Activated naive CD8-positive, alpha-beta T cell treated with anti-CD3 and anti-CD28 coated beads for 36 hours (primary cell): ENCODE results near the gene FBF1. TPM values are rescaled to one million over a fixed set of nuclear protein-coding genes. Genes with fewer than 3 reads are reported as not detected.
"Not testable (repeated sequence)": the region's sequence is repeated elsewhere in the genome, so short reads cannot be mapped to it uniquely, and the experiment has no call there.

Source experiments
- DNase-seq: peaks from one replicate; pipeline ENCODE4 v3.0.0; 2021
- H3K27ac Mint-ChIP-seq: one replicate; pipeline ENCODE4 v1.8.0; 2022; ENCODE audit warnings: mild to moderate bottlenecking, moderate library complexity, mixed read lengths
- H3K27me3 Mint-ChIP-seq: one replicate; pipeline ENCODE4 v1.8.0; 2022; ENCODE audit warnings: mild to moderate bottlenecking, mixed read lengths
- H3K36me3 Mint-ChIP-seq: one replicate; pipeline ENCODE4 v1.8.0; 2021; ENCODE audit warnings: mild to moderate bottlenecking, mixed read lengths
- H3K4me1 Mint-ChIP-seq: one replicate; pipeline ENCODE4 v1.8.0; 2021; ENCODE audit warnings: mixed read lengths
- H3K4me3 Mint-ChIP-seq: one replicate; pipeline ENCODE4 v1.8.0; 2022; ENCODE audit warnings: mild to moderate bottlenecking, moderate library complexity, mixed read lengths
- H3K9me3 Mint-ChIP-seq: one replicate; pipeline ENCODE4 v1.8.0; 2022; ENCODE audit warnings: mixed read lengths
- total RNA-seq, 2 experiments: library from RNA; stranded (reverse); gene quantifications; one replicate each; pipeline ENCODE4 v1.2.3, GENCODE V29; 2021

The FBF1 gene
- total RNA-seq, 2 experiments from 2014 or later: 14.9 to 16.6 TPM

GRCh38 chr17:75898065-75898464 is 42.8 kb downstream of the FBF1 start:
- Mint-ChIP-seq H3K4me1 (peaks cover 24% of the 10 kb centered on the region), H3K9me3 (no peaks in the 10 kb centered on the region), H3K27ac (no peak overlapping the region), H3K4me3 (no peak overlapping the region), H3K36me3 (peaks cover 21% of the 10 kb centered on the region), H3K27me3 (no peaks in the 10 kb centered on the region)
- no peak for DNase-seq

GRCh38 chr17:75897160-75898019 is 43.5 kb downstream of the FBF1 start:
- no peak for DNase-seq
- H3K4me1 Mint-ChIP-seq: peaks cover 24% of the 10 kb centered on the region
- no peaks in the 10 kb centered on the region for H3K27me3 Mint-ChIP-seq
- H3K9me3 Mint-ChIP-seq: no peaks in the 10 kb centered on the region
- peak overlapping the region; percentile 46 for H3K27ac Mint-ChIP-seq
- H3K36me3 Mint-ChIP-seq: peaks cover 19% of the 10 kb centered on the region
- H3K4me3 Mint-ChIP-seq: peak overlapping the region; percentile 57

- peak; percentile 83 for DNase-seq
- H3K27ac Mint-ChIP-seq: peak within 1 kb of the TSS; percentile 79
- peak within 1 kb of the TSS; percentile 89 for H3K4me3 Mint-ChIP-seq
- H3K9me3 Mint-ChIP-seq: no peaks in the 10 kb centered on the region
- H3K4me1 Mint-ChIP-seq: peaks cover 24% of the 10 kb centered on the region
- no peaks in the 10 kb centered on the region for H3K27me3 Mint-ChIP-seq
- peaks cover 19% of the 10 kb centered on the region for H3K36me3 Mint-ChIP-seq
These were observed 44.3 kb downstream of the FBF1 start, which contains the start of gene TRIM65 for GRCh38 chr17:75896415-75897159. TRIM65 (minus strand) TSS chr17:75896951; CDS start chr17:75896937, 14 bp downstream.

GRCh38 chr17:75895370-75896155 is 45.3 kb downstream of the FBF1 start:
- peak overlapping the region; percentile 89 for H3K4me3 Mint-ChIP-seq
- peaks cover 24% of the 10 kb centered on the region for H3K4me1 Mint-ChIP-seq

GRCh38 chr17:75894049-75894733 is 46.7 kb downstream of the FBF1 start:
- peaks cover 26% of the 10 kb centered on the region for H3K4me1 Mint-ChIP-seq
- H3K9me3 Mint-ChIP-seq: no peaks in the 10 kb centered on the region
- peak overlapping the region; percentile 44 for H3K4me3 Mint-ChIP-seq
- H3K36me3 Mint-ChIP-seq: peaks cover 18% of the 10 kb centered on the region
- DNase-seq: no peak
- H3K27ac Mint-ChIP-seq: peak overlapping the region; percentile 72
- no peaks in the 10 kb centered on the region for H3K27me3 Mint-ChIP-seq

More at GRCh38 chr17:75895370-75896155, 45.3 kb downstream of the FBF1 start:
- H3K27me3 Mint-ChIP-seq: no peaks in the 10 kb centered on the region
- H3K36me3 Mint-ChIP-seq: peaks cover 14% of the 10 kb centered on the region
- no peaks in the 10 kb centered on the region for H3K9me3 Mint-ChIP-seq
- H3K27ac Mint-ChIP-seq: peak overlapping the region; percentile 79
- DNase-seq: no peak

GRCh38 chr17:75893305-75894048 is 47.4 kb downstream of the FBF1 start:
- Mint-ChIP-seq H3K4me3 (peak overlapping the region; percentile 44), H3K36me3 (peaks cover 16% of the 10 kb centered on the region)

GRCh38 chr17:75892556-75893224 is 48.2 kb downstream of the FBF1 start:
- Mint-ChIP-seq H3K9me3 (no peaks in the 10 kb centered on the region), H3K27me3 (no peaks in the 10 kb centered on the region), H3K4me1 (peaks cover 25% of the 10 kb centered on the region), H3K27ac (no peak overlapping the region), H3K36me3 (peaks cover 15% of the 10 kb centered on the region), H3K4me3 (no peak overlapping the region)
- no peak for DNase-seq

More at GRCh38 chr17:75893305-75894048, 47.4 kb downstream of the FBF1 start:
- no peak for DNase-seq
- H3K27ac Mint-ChIP-seq: peak overlapping the region; percentile 72
- peaks cover 26% of the 10 kb centered on the region for H3K4me1 Mint-ChIP-seq
- H3K27me3 Mint-ChIP-seq: no peaks in the 10 kb centered on the region
- H3K9me3 Mint-ChIP-seq: no peaks in the 10 kb centered on the region

- H3K27ac Mint-ChIP-seq: no peak overlapping the region
- DNase-seq: no peak
- no peak overlapping the region for H3K4me3 Mint-ChIP-seq
- H3K9me3 Mint-ChIP-seq: no peaks in the 10 kb centered on the region
- peaks cover 15% of the 10 kb centered on the region for H3K36me3 Mint-ChIP-seq
- H3K27me3 Mint-ChIP-seq: no peaks in the 10 kb centered on the region
- H3K4me1 Mint-ChIP-seq: peaks cover 20% of the 10 kb centered on the region
These were observed 49.0 kb downstream of the FBF1 start for GRCh38 chr17:75891605-75892555.

- peaks cover 15% of the 10 kb centered on the region for H3K36me3 Mint-ChIP-seq
- peaks cover 20% of the 10 kb centered on the region for H3K4me1 Mint-ChIP-seq
- DNase-seq: no peak
- no peak overlapping the region for H3K27ac Mint-ChIP-seq
- no peak overlapping the region for H3K4me3 Mint-ChIP-seq
- no peaks in the 10 kb centered on the region for H3K27me3 Mint-ChIP-seq
- H3K9me3 Mint-ChIP-seq: no peaks in the 10 kb centered on the region
These were observed 49.7 kb downstream of the FBF1 start for GRCh38 chr17:75891022-75891604.

- Mint-ChIP-seq H3K4me1 (peaks cover 11% of the 10 kb centered on the region), H3K27ac (peak overlapping the region; percentile 42), H3K27me3 (no peaks in the 10 kb centered on the region), H3K36me3 (peaks cover 4% of the 10 kb centered on the region), H3K9me3 (no peaks in the 10 kb centered on the region), H3K4me3 (no peak overlapping the region)
- DNase-seq: no peak
These were observed 51.4 kb downstream of the FBF1 start for GRCh38 chr17:75889454-75889853.

GRCh38 chr17:75888484-75888883 is 52.4 kb downstream of the FBF1 start:
- Mint-ChIP-seq H3K36me3 (peaks cover 4% of the 10 kb centered on the region), H3K9me3 (no peaks in the 10 kb centered on the region), H3K4me3 (no peak overlapping the region), H3K27ac (peak overlapping the region; percentile 46), H3K27me3 (no peaks in the 10 kb centered on the region), H3K4me1 (peaks cover 3% of the 10 kb centered on the region)
- no peak for DNase-seq

GRCh38 chr17:75885860-75886259 is 55.0 kb downstream of the FBF1 start:
- H3K4me1 Mint-ChIP-seq, H3K9me3 Mint-ChIP-seq, DNase-seq, H3K27me3 Mint-ChIP-seq, H3K4me3 Mint-ChIP-seq, H3K27ac Mint-ChIP-seq, H3K36me3 Mint-ChIP-seq: not testable (repeated sequence)
